HG03064 (cell line): ENCODE data around the gene KRTAP4-11.
"Not testable (repeated sequence)": the region's sequence is repeated elsewhere in the genome, so short reads cannot be mapped to it uniquely, and the experiment has no call there.

Experiments used
- ATAC-seq: cut with Tn5 transposase; IDR thresholded peaks from one replicate; pipeline ENCODE4 v1.9.1; 2021; ENCODE audit warnings: low read depth; ENCODE audit not compliant: unreplicated experiment

Gene KRTAP4-11

DNA sequence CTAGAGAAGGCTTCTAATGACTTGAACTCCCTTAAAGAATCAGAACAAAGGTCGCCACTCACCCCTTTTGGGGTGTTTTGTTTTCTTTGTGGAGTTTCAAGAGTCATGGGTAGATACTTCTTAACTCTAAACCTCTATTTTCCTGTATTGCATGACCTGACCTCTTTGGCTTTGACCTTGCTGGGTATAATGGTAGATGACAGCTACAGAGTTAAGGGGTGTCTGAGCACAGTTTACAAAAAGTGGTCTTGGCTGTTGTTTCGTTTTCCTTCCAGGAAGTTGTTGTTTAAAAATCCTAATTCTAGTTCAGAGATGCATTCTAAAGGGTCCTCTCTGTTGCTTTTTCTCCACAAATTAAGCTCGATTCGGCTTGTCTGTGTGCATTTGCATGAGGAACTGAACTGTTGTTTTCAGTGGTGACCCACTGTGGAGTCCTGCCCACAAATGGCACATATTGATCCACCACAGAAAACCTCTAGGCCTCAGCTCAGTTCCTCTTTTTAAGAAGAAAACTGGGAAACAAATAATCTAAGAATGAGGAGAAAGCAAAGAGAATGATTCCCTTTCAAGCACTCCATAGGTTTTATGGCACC, 29.3 kb downstream of the KRTAP4-11 start:
- ATAC-seq: not testable (repeated sequence)

- not testable (repeated sequence) for ATAC-seq
Measured at GRCh38 chr17:41084100-41084856, 33.9 kb downstream of the KRTAP4-11 start, which contains the start of gene KRTAP4-7. Gene KRTAP4-7, plus strand, starts transcription at chr17:41084150. Its CDS starts 57 bp downstream, at chr17:41084207.

GRCh38 chr17:41083427-41083826, 34.7 kb downstream of the KRTAP4-11 start:
- not testable (repeated sequence) for ATAC-seq

DNA sequence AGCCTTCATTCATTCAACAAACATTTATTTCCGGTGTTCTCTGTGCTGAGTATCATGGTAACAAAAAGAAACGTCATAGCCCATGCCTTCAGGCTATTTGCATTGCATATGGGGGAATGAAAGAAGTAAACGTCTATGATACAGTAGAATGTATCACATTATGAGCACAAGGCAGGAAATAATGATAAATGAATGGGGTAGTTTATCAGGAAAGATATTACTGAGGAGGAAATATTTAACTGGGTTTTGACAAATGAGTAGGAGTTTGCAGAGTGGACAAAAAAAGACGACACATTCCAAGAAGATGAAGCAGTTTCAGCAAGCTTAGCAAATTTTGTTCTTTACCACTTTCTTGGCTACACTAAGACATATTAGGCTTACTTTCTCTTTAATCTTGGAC, 35.5 kb downstream of the KRTAP4-11 start:
- no peak for ATAC-seq

- no peak for ATAC-seq
Measured at GRCh38 chr17:41076788-41077187, 41.4 kb downstream of the KRTAP4-11 start.

GRCh38 chr17:41073676-41074075, 44.5 kb downstream of the KRTAP4-11 start:
- no peak for ATAC-seq

GRCh38 chr17:41071606-41072360, 46.4 kb downstream of the KRTAP4-11 start:
- no peak for ATAC-seq

DNA sequence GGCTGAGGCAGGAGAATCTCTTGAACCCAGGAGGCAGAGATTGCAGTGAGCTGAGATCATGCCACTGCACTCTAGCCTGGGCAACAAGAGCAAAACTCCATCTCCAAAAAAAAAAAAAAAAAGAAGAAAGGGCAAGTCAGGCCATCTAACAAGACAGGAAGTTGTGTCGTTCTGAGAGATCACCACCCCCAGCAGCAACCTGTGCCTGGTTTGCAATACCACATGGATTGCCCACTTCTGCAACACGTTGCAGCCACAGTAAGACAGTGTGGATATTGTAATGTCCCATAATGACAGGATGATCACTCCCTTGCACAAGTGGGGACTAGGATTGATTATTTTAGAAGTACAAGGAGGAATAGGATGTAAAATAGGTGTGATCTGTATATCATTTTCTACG, 49.1 kb downstream of the KRTAP4-11 start:
- no peak for ATAC-seq

DNA sequence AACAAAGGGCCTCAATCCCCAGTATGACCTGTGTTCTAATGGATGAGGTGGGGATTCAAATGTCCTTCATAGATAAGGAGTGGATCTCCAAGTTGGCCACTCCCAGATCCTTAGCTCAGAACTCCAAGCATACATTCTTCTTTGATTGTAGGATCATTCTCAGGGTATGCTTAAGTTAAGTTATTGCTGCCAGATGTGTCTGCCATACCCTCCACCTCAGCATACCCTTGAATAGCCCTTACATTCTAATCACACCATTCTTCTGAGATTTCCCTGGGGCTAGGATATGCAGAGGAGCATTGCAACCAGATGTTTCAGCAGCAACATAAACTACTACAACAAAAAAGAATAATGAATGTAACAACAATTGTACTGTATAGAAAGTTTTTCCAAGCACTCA, 50.9 kb downstream of the KRTAP4-11 start:
- ATAC-seq: no peak
